Activated naive CD4-positive, alpha-beta T cell treated with anti-CD3 and anti-CD28 coated beads, Interleukin-2, amount 50 U/mL, for 16 hours (primary cell): ENCODE results near the gene CLASP1.
"Not testable (repeated sequence)": the region's sequence is repeated elsewhere in the genome, so short reads cannot be mapped to it uniquely, and the experiment has no call there.

Source experiments
- DNase-seq: peaks from one replicate; pipeline ENCODE4 v3.0.0-alpha.2; 2020

CLASP1 gene

GRCh38 chr2:121658393-121658792 is 9.1 kb upstream of the CLASP1 start:
- not testable (repeated sequence) for DNase-seq

GRCh38 chr2:121653035-121653434 is 3.8 kb upstream of the CLASP1 start:
- DNase-seq: no peak

- DNase-seq: no peak
These were observed 1.2 kb upstream of the CLASP1 start for GRCh38 chr2:121650315-121650930.

- peak; percentile 96 for DNase-seq
These were observed 493 bp upstream of the CLASP1 start for GRCh38 chr2:121649596-121650314.

- DNase-seq: peak; percentile 48
These were observed 785 bp downstream of the CLASP1 start for GRCh38 chr2:121648206-121649148.

- no peak for DNase-seq
These were observed 1.9 kb downstream of the CLASP1 start for GRCh38 chr2:121647396-121647795.

- no peak for DNase-seq
These were observed 4.5 kb downstream of the CLASP1 start for GRCh38 chr2:121644715-121645114.

GRCh38 chr2:121643877-121644276 is 5.4 kb downstream of the CLASP1 start:
- DNase-seq: no peak

- DNase-seq: no peak
These were observed 8.6 kb downstream of the CLASP1 start for GRCh38 chr2:121640380-121641316.

GRCh38 chr2:121639846-121640245 is 9.4 kb downstream of the CLASP1 start:
- DNase-seq: not testable (repeated sequence)

- DNase-seq: no peak
These were observed 10.9 kb downstream of the CLASP1 start for GRCh38 chr2:121638333-121638732.

GRCh38 chr2:121635371-121635770 is 13.9 kb downstream of the CLASP1 start:
- DNase-seq: no peak

GRCh38 chr2:121634354-121635307 is 14.6 kb downstream of the CLASP1 start:
- DNase-seq: no peak

GRCh38 chr2:121633463-121633862 is 15.8 kb downstream of the CLASP1 start:
- no peak for DNase-seq

- no peak for DNase-seq
These were observed 21.7 kb downstream of the CLASP1 start for GRCh38 chr2:121627525-121628050.

GRCh38 chr2:121626777-121627524 is 22.3 kb downstream of the CLASP1 start:
- no peak for DNase-seq

- DNase-seq: no peak
These were observed 23.3 kb downstream of the CLASP1 start for GRCh38 chr2:121625953-121626352.

GRCh38 chr2:121617042-121617599 is 32.1 kb downstream of the CLASP1 start:
- no peak for DNase-seq

- no peak for DNase-seq
These were observed 35.5 kb downstream of the CLASP1 start for GRCh38 chr2:121613774-121614173.

- no peak for DNase-seq
These were observed 36.1 kb downstream of the CLASP1 start for GRCh38 chr2:121613152-121613551.
